K562 (cell line): ENCODE data around the gene PRELID1. TPM values are rescaled to one million over a fixed set of nuclear protein-coding genes. Genes with fewer than 3 reads are reported as not detected.
A peak's percentile ranks its signal among the peaks of the same experiment; 100 is the strongest.

ENCODE experiments used
- BCL6 ChIP-seq: fragments of 250-450 bp; sonication (Bioruptor Pico); IDR thresholded peaks from 2 replicates; pipeline ENCODE4 v1.4.0; 2020
- CBFA2T2 ChIP-seq: fragments of 450-650 bp; conservative IDR thresholded peaks from 2 replicates; pipeline ENCODE4 v1.6.1; 2017; ENCODE audit warnings: mild to moderate bottlenecking
- CREB3L1 ChIP-seq: fragments of 450-650 bp; IDR thresholded peaks from 2 replicates; pipeline ENCODE4 v1.6.1; 2014; ENCODE audit warnings: low read depth, mild to moderate bottlenecking, moderate library complexity, borderline replicate concordance
- CREBBP ChIP-seq: IDR thresholded peaks from one replicate; pipeline ENCODE4 v1.6.1; 2012; ENCODE audit warnings: low read depth, mild to moderate bottlenecking, control low read depth, inconsistent platforms, low read length
- CREM ChIP-seq: IDR thresholded peaks from 2 replicates; pipeline ENCODE4 v1.6.1; 2014; ENCODE audit warnings: antibody characterized with exemption, low read depth
- HMGXB4 ChIP-seq: sonication (generic); formaldehyde crosslinking; IDR thresholded peaks from 2 replicates; pipeline ENCODE4 v1.8.1; 2023; ENCODE audit warnings: mild to moderate bottlenecking, missing genetic modification reagents
- KDM2B ChIP-seq: fragments of 250-450 bp; sonication (Bioruptor Pico); IDR thresholded peaks from 2 replicates; pipeline ENCODE4 v1.8.0; 2021; ENCODE audit warnings: mild to moderate bottlenecking, moderate library complexity
- MBD1 ChIP-seq: fragments of 250-450 bp; sonication (Bioruptor Pico); IDR thresholded peaks from 2 replicates; pipeline ENCODE4 v1.8.0; 2022; ENCODE audit warnings: inconsistent platforms
- MCM5 ChIP-seq: fragments of 450-650 bp; IDR thresholded peaks from 2 replicates; pipeline ENCODE4 v1.6.1; 2016; ENCODE audit warnings: low read depth
- NR2C1 ChIP-seq, 2 experiments: fragments of 450-650 bp; IDR thresholded peaks; 2 replicates each; pipeline ENCODE4 v1.6.1; 2017; ENCODE audit warnings: mild to moderate bottlenecking in 2 of 2, antibody characterized with exemption in 1 of 2, inconsistent platforms in 1 of 2, missing compliant biosample characterization in 1 of 2, missing genetic modification characterization in 1 of 2
- RB1 ChIP-seq: fragments of 450-650 bp; IDR thresholded peaks from 2 replicates; pipeline ENCODE4 v1.6.1; 2017; ENCODE audit warnings: low read depth, mild to moderate bottlenecking
- RFX1 ChIP-seq: fragments of 450-650 bp; IDR thresholded peaks from 2 replicates; pipeline ENCODE4 v1.6.1; 2016; ENCODE audit warnings: mild to moderate bottlenecking, moderate library complexity
- SNRNP70 ChIP-seq: fragments of 200-400 bp; formaldehyde crosslinking; optimal IDR thresholded peaks from 2 replicates; pipeline ENCODE3; 2017; ENCODE audit warnings: low read depth, low read length
- THRA ChIP-seq: fragments of 450-650 bp; IDR thresholded peaks from 2 replicates; pipeline ENCODE4 v1.6.1; 2017; ENCODE audit warnings: mild to moderate bottlenecking, moderate library complexity
- ZBTB5 ChIP-seq: fragments of 450-650 bp; IDR thresholded peaks from 2 replicates; pipeline ENCODE4 v1.6.1; 2017; ENCODE audit warnings: antibody characterized with exemption
- ZNF449 ChIP-seq: fragments of 250-450 bp; sonication (Bioruptor Pico); IDR thresholded peaks from 2 replicates; pipeline ENCODE4 v1.8.0; 2022; ENCODE audit warnings: moderate library complexity, mild to moderate bottlenecking, inconsistent platforms
- ZNF57 ChIP-seq: fragments of 450-650 bp; formaldehyde crosslinking; IDR thresholded peaks from 2 replicates; pipeline ENCODE4 v1.4.0; 2020; ENCODE audit warnings: mild to moderate bottlenecking, moderate library complexity
- ZNF76 ChIP-seq: fragments of 250-450 bp; sonication (Bioruptor Pico); IDR thresholded peaks from 2 replicates; pipeline ENCODE4 v1.4.0; 2020; ENCODE audit warnings: mild to moderate bottlenecking, moderate library complexity, borderline replicate concordance
- polyA plus RNA-seq, 8 experiments: library from polyadenylated mRNA; depleted of rRNA in 4 of 8; stranded (reverse) in 5 of 8; unstranded in 3 of 8; fragments of >200 nt; fragmentation: Nextera tagmentation in 2 of 8; fragmentation: Illumina TruSeq in 1 of 8; extraction: Ambion mirVana in 2 of 8; extraction: Trizol in 1 of 8; gene quantifications; 2 replicates each; pipeline versions ENCODE4 v1.2.1 to v1.2.3, GENCODE V29; 2011 to 2014; ENCODE audit warnings: inconsistent platforms in 1 of 8, missing spikeins in 1 of 8
- total RNA-seq, 7 experiments: library from RNA; depleted of rRNA in 6 of 7; stranded (reverse); fragments of >200 nt in 6 of 7; fragmentation: Illumina TruSeq in 2 of 7; extraction: Trizol in 2 of 7; gene quantifications; 2 replicates each; pipeline versions ENCODE4 v1.2.1 to v1.2.3, GENCODE V29; 2011 to 2021; ENCODE audit warnings: low replicate concordance in 1 of 7

The PRELID1 gene
- total and polyA plus RNA-seq, 9 of the 15 experiments (the other 6 are each of a cell fraction or from before 2014, with no cell fraction given), result 40.1 to 484 (median 340) TPM

- TF ChIP-seq ZNF449 (CRISPR knock-in tag) (no peak), BCL6 (no peak), CREB3L1 (no peak), ZBTB5 (no peak), RB1 (peak; percentile 68), CREM (peak; percentile 34; the same call in 1 of the 2 replicates), MCM5 (no peak), SNRNP70 (no peak), HMGXB4 (CRISPR knock-in tag) (no peak), MBD1 (CRISPR knock-in tag) (no peak), RFX1 (no peak), NR2C1 (IDR thresholded peaks at IDR 0.05) (no peak), NR2C1 (tag; IDR thresholded peaks at IDR 0.05) (no peak), CREBBP (no peak), CBFA2T2 (no peak), KDM2B (CRISPR knock-in tag) (no peak), ZNF76 (CRISPR knock-in tag) (no peak), ZNF57 (CRISPR knock-in tag) (no peak), THRA (no peak)
Measured at GRCh38 chr5:177309351-177310191, 6.0 kb downstream of the PRELID1 start (continued).
